HG03457 (cell line): ENCODE data around the gene FSHR.

Source experiments
- ATAC-seq: cut with Tn5 transposase; IDR thresholded peaks from one replicate; pipeline ENCODE4 v1.9.1; 2021; ENCODE audit warnings: moderate number of reproducible peaks; ENCODE audit not compliant: unreplicated experiment

FSHR gene

DNA sequence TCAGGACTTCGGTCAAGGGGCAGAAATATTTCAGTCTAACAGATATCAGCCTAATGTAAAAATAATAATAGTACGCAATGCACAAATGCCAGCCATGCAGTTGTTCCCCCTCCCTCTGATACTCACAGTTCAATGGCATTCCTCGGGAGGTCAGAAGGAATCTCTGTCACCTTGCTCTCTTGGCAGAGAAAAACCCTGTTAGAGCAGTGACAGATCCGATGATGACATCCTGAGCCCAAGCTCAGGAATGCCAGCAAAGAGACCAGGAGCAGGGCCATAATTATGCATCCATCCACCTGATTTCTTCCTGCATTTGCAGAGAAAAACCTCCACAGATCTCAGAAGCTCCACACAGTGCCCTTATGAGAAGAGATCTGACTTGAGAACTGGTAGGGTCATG, at the start of gene FSHR:
Gene FSHR (minus strand): TSS at position 376 of the 400 bp plus-strand sequence. CDS start 98 bp downstream, at position 278.
- ATAC-seq: no peak

DNA sequence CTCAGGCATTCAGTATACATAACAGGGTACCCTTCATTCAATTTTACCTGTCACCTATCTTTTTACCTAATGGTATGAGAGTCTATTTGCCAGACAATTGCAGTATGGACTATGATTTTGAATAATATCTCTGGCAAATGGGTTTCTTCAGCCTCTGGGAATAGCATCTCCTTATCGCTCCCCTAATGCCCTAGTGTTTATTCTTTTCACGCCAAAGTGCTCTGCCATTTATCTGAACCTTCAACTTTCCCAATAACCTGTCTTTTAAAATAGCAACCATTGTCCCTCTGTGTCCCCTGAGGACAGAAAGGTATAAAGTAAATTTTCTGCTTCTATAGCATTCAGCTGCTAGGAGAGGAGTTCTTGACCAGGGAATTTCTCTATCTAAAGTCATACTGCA, 45.0 kb upstream of the FSHR start:
- no peak for ATAC-seq

DNA sequence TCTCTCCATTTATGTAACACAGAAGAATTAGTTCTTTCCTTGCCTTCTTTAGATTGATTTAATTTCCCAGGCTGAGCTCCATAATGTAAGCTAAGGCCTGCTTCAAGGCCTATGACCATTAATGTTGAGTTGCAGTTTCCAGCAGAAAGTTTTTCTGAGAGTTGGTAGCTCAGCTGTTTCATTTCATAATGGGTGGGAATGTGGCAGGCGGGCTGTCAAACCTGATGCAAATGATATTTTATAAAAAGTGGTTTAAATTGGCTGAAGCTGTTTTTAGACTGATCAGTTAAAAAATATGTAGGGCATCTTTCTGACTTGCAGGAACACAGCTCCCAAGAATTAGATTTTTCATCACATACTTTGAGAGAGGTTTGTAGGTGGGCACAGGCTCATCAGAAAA, 40.4 kb upstream of the FSHR start:
- ATAC-seq: no peak

DNA sequence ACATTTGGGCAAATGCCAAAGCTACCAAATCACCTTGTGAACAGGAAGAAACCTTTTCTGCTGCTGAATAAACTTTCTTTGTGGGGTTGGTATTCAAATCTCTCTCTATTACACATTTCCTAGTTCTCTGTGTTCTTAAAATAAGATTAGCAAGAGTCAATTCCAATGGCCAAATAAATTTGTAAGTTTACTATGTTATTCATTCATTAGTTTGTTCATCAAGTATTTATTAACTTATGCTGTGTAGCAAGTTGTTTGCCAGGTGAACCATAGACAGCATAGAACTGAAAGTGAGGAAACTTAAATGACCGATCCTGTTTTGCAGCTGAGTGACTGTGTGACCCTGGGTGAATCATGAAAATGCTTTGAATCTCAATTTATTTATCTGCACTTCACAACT, 37.7 kb upstream of the FSHR start:
- no peak for ATAC-seq

DNA sequence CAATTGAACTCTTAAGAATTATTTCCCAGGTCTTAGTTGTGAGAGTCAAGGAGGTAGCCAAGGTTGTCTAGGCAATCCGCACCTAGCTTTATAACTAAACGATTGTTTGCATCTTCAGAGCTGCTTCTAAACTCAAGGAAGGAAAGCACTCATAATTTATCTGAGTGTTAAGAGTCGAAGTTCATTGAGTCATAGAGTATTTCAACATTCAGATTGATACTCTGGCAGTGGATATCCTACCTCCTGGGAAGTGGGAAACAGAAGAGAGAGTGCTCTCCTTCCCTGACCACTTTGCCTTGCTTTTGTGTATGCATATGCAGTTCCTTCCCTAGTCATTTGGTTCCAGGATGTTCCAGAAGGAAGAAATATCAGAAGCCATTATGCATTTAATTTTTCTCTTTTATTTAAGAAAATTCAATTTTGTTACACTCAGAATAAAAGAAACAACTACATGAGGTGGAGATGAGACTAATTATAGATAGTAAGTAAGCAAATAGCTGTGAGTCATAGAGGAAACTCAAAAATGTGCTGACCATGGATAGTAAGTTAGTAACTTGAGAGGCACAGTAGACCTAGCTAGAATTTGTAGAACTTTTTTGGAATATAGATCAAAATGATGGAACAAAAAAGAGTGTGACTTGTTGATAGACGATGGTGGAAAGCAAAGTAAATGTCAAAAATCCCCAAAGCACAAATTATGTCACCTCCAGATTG, 35.4 kb upstream of the FSHR start:
- no peak for ATAC-seq

DNA sequence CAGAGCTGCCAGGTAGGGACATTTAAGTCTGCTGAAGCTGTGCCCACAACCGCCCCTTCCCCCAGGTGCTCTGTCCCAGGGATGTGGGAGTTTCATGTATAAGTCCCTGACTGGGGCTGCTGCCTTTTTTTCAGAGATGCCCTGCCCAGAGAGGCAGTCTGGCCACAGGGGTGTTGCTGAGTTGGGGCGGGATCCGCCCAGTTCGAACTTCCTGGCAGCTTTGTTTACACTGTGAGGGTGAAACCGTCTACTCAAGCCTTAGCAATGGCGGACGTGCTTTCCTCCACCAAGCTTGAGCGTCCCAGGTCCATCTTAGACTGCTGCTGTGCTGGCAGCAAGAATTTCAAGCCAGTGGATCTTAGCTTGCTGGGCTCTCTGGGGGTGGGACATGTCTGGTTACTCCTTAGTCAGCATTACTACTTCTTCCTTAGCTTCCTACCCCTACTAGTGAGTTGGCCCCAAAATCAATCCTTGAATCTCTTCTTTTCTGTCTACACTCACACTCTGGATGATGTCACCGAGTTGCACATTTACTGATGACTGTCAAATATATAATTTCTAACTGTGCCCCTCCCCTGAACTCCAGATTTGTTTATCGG, 31.8 kb upstream of the FSHR start:
- no peak for ATAC-seq

- ATAC-seq: no peak
Observed at GRCh38 chr2:49178656-49179055, 24.3 kb upstream of the FSHR start.

GRCh38 chr2:49177194-49177593, 22.9 kb upstream of the FSHR start:
- no peak for ATAC-seq

DNA sequence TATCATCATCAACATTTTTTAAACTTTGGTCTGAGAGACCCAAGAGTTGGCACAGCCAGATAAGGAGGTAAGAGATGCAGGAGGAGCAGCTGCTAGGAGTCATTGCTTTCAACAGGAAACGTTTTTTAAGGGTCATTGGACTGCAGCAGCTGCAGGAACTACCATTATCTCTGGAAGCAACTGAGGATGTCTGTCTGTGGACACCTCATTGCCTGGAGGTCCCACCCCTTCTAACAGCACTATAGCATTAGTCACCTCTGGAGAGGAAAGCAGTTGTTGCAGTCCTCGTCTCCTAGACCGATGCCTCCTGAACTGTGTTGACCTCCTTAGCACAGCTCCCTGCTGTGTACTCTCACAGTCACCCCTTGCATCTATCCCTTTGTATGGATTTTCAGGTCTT, 21.5 kb upstream of the FSHR start:
- ATAC-seq: no peak

DNA sequence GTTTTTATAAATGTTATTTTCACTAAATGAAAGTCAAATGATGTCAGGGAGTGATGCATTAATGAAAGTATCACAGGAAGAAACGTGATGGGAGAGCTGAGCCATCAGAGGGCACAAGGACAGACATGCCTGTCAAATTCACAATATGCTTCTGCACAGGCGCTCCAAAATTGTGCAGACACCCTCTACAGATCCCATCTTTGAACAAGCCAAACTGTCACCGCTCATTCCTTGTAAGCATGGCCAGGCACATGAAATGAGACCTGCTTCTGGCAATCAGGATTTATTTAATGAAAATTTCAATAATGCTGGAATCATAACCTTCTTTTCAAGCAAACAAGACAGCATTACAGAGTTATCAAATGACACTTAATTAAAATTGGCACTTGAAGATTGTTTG, 20.4 kb upstream of the FSHR start:
- no peak for ATAC-seq

- ATAC-seq: no peak
Observed at GRCh38 chr2:49167131-49167530, 12.8 kb upstream of the FSHR start.

DNA sequence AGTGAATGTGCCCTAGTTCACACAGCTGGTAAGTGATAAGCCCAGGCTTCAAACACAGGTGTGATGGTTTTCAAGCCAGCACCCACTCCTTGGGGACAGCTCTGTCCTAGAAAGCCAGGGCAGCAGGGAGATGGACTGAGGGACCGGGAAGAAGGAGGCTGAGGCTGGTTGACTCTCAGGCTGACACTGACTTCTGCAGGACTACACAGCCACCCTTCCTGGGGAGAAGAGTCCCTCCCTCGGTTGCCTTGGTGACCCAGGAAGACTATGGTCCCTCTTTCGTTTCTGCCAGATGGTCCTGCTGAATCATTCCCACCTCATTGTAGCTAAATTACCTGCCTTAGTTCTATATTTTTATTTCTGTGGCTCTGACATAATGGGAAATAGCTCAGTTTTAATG, 11.3 kb upstream of the FSHR start:
- no peak for ATAC-seq

GRCh38 chr2:49164729-49165128, 10.4 kb upstream of the FSHR start:
- no peak for ATAC-seq

- no peak for ATAC-seq
Observed at GRCh38 chr2:49162151-49162550, 7.8 kb upstream of the FSHR start.

- ATAC-seq: no peak
Observed at GRCh38 chr2:49154891-49155290, 576 bp upstream of the FSHR start.

DNA sequence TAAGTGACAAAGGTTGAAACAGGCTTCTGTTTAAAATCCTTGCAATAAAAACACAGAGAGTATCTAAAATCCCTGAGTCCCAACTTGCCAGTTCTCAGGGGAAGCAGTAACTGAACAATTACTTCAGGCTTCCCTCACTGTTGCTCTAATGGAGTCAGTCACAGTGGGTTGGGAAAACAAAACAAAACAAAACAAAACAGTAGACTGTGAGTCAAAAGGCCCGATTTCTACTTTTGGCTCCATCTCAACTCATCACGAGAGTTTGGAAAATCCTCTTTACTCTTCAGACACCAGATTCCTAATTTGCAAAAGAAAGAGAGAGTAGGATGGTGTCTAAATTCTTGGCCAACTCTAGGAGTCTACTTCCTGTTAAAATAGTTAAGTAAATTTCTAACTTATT, 1.1 kb downstream of the FSHR start:
- ATAC-seq: no peak

- ATAC-seq: no peak
Observed at GRCh38 chr2:49152824-49153223, 1.5 kb downstream of the FSHR start.

DNA sequence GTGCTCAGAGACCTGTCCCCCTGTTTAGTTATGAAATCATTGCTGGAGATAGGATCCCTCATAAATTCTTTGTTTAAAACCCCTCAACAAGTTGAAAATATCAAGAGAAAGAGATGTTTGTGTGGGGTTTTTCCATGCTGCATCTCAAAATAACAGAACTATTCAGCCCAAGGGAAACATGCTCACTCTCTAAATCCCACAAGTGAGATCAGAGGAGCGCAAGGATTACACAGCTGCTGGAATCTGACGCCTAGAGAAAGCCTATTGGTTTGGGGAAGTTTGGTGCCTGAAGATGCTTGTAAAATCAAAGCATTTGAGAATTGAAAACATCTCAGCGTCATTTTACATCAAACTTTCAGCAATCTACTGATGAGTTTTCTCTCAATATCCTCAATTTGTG, 7.9 kb downstream of the FSHR start:
- no peak for ATAC-seq

- ATAC-seq: no peak
Observed at GRCh38 chr2:49131801-49132200, 22.5 kb downstream of the FSHR start.

DNA sequence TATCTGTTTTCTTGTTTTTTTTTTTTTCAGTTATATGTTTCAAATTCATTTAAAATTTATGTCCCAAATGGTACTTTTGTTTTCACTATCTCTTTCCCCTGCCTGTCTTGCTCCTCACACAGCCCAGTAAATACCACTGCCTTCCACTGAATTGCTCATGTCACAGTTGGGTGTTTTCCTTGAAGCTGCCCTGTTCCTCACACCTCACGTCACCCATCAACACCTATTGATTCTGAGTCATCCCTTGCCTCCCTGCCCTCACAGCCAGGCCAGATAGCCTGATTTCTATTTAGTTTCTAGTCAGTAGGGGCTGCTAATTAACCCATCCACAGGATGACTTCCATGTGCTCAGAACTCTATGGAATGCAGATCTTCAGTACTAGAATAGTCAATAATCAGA, 25.3 kb downstream of the FSHR start:
- ATAC-seq: no peak

DNA sequence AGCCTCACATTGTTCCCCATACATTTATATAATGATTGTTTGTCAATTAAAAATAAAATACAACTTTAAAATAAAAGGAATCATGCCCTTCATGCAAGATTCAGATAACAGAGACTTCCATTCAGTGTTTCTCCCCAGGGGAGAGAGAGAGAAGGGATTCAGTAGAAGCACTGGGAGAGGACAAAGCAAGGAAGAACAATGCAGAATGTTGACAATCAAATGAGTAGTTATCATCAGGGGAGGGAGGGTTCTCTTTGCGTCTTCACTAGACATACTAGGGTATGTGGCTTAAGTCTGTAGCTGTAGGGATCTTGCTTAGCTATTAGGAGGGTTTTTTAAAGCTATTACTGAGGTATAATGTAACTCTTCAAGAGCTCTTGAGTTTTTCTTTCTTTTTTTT, 30.7 kb downstream of the FSHR start:
- ATAC-seq: no peak

DNA sequence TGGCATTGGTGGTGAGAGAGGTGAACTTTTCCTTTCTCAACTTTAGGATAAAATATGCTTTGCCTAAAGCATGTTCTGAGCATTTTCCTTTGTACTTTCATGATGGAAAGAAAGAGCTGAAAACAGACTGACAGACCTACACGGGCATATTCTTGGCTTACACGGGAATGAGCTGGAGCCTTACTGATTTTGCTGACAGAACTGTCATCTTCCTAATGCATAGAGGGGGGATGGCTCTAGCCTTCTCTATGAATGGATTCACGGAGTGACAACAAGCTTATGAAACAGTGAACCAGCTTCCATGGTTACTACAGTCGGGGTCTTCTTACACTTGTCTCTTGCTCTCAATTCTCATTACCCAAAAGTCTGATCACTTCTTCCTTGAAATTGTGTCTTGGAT, 32.2 kb downstream of the FSHR start:
- ATAC-seq: no peak

GRCh38 chr2:49113046-49113445, 41.3 kb downstream of the FSHR start:
- ATAC-seq: no peak
